NCI-H2029 (cell line): ENCODE data around the gene COL9A1.

ENCODE experiments used
- DNase-seq: peaks from one replicate; lab custom pipeline; 2025; lab: John Stamatoyannopoulos, UW

The COL9A1 gene

DNA sequence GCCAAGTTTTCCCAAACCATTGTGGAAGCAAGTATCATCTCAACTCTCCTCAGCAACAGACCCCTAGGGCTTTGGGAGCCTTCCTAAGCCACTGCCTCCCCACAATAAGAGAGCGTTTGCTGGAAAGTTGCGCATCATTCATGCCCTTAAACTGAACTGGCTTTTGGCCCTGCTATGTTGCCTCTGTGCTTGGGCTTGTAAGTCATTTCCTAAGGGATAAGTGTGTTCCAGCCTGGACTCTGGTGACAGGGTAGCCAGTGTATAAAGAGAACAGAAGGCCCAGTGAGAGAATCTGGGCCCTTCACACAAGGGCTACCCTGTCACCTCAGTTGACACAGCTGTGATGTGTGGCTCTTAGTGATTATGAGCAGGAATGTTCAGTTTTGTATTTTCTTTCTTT is 77.8 kb downstream of the COL9A1 start:
- DNase-seq: no peak

DNA sequence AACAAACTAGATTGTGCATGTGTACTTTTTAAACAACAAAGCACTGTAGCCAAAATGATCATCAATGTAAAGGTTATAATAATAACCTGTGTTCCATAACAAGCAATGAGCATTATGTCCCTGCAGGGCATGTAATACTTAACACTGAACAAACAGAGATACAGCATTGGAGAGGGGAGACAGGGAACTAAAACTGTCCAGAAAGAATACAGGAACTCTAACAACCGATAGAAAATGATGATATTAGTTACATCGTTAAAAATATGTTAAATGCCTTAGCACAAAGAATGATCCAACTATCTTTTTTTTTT is 80.5 kb downstream of the COL9A1 start:
- no peak for DNase-seq

DNA sequence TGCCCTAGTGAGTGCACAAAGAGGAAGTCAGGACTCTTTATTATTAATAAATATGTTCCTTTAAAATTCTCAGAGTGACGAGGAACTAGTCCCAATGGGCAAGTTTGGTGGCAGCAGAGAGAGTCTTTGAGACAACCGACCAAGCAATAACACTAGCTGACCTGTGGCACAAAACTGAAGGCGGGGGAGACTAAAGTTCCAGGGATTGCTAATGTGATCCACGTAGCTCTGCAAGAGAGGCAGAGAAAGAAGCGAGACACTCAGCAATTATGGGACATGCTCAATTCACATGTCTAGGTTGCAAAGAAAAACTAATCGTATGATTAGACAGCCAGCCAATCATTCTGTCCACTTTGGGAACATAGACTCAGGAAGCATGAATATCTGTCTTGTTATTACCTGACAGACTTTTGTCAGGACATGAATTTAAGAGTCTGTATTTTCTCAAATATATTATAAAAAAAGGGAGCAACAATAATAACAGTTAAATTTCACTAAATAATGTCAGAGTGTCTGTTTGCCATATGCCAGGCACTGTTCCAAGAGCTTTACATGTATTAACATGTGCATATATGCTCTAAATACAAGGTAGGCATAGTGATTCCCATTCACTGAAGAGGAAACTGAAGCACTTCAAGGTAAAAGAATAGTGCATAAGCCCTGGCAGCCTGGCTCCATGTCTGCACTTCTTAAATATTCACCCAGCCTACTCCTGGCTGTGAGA is 81.0 kb downstream of the COL9A1 start:
- no peak for DNase-seq

DNA sequence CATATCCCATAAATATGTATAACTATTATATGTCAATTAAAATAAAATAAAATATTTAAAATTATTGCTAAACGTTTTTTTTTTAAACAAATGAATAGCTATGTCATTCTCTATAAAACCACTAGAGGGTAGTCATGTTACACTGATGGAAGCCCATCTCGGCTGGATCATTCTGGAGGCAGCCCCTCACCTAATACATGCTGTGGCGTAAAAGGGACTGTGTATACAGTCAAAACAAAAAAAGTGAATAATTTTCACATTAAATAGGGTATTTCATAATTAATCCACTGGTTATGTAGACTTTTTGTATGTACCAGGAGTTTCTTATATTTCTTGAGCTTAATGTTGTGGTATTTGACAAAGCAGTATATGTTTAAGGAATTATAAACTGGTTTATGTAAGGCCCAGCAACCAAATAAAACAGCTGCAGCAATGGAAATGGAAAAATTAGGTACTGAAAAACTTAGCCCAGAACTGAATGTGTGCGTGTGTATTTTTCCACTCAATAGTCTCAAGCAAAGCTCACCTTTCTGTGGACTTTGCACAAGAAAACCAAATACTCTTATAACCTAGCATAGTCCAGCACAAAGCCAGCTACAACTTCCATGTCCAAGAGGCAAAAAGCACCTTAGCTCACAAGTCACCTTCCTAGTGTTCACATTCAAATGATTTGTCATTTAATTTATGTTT is 81.7 kb downstream of the COL9A1 start:
- DNase-seq: peak; percentile 4

DNA sequence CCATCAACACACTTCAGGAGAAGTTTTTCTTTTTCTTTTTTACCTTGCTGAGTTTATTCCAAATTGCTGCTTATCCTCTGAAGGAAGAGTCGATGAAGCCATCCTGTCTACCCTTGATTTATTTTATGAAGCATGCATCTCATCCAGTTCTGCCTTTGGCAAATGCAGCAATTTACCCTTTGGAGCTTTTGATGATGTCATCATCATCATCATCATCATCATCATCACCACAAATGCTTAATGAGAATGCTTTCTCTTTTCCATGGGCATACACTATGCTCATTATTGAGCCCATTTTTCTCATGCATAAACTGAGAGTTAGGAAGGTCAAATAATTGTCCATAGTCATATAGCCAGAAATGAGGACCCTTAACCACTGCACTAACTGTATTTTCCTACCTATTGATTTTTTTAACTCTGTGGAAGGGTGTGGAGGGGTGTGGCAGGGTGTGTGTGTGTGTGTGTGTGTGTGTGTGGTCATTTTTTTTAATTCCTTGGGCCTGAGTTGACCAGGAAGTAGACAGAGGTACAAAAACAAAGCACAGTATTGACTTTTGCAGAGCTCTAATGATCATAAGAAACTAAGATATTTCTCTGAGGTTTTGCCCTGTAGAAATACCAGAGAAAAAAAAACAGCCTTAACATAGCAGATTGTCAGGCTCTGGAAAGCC is 82.8 kb downstream of the COL9A1 start:
- no peak for DNase-seq

DNA sequence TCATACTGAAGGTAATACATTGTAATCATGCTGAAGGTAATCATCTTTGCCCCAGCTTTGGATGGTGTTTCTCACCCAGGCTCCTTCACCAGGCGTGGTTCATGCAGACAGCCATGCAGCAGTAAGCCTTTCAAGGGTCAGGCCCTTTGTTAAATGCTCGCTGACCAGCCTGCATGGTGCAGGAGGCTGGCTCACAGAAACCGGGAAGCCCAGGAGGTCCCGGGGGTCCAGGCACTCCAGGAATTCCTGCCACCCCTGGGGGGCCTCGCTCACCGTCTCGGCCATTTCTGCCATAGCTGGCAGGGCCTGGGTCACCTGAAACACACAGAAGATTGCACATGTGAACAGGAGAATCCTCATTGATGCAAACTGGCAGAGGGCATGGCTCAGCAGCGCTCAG is 86.1 kb downstream of the COL9A1 start:
- DNase-seq: no peak

DNA sequence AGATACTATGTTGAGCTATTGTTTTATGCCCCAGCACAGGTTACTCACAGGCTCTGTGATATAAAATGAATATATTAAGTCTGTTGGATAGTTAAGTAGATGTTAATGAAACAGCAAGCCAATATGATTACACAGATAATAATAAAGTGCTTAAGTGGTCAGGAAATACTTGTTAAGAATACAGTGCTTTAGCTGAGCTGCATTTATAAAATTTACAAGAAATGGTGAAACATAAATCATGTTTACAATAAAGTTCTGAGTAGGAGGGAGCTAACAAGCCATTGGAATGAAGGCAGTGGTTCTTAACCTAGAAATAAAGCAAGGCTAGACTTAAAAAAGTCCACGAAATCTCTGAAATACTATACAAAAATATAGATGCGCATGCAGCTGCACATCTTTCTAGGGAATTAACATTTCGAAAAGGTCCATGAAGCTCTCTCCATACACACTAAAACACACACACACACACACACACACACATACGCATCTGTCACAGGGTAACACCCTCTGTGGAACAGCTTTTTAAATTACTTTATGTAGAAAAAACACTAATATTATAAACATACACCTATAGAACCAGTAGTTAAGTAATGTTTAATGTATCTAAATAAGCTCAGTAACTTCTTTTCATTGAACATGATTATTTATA is 87.3 kb downstream of the COL9A1 start:
- DNase-seq: no peak

DNA sequence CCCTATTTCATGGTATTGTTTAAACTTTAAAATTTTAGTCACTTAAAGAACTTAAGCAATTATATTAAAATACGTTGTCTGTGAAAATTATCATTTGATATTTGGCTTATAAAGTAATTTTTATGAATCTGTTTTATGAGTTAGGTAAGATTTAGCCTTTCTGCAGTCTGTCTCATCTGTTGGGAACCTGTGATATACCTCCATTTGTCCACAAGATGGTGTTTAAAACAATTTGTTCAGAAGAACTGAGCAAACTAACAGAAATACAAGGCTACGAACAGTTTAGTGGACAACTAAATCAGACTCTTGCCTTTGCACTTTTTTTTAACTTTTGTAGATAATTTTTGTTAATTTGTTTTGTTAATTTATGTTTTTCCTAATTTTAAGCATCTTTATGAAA is 92.4 kb downstream of the COL9A1 start:
- DNase-seq: no peak

DNA sequence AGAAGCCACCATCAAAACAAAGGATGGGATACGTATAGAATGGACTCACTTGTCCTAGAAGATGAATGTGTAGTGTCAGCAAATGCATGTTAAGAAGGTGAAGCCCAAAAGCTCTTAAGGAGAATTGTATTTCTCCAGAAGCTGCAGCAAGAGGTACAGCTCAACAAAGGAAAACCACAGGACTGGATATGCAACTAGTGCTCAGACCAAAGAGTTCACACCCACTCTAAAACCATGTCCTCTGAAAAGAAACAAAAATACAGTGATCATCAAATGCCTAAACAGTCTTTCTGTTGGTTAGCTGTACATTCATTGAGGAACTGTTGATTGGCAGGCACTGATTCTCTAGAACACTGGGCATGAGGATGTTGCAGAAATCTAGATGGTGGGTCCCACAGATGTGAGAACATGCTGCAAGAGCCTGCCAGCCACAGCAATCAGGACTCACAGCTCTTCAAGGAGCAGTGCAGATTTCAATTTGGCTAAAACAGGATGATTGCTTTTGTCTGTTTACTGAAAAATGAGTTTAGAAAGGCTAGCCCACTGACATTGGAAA is 94.6 kb downstream of the COL9A1 start:
- DNase-seq: no peak

DNA sequence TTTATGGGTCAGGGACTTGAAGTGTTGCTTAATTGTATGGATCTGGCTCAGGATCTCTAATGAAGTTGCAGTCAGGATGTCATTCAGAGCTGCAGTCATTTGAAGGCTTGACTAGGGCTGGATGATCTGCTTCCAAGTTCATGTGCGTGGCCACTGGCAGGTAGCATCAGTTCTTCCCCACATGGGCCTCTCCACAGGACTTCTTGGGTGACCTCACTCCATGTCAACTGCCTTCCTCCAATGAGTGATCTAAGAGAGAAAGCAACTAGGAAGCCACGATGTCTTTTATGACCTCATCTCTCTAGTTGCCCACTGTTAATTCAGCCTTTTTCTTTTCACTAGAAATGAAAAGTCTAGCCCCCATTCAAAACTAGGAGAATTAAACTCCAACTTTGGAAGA is 104.1 kb downstream of the COL9A1 start:
- no peak for DNase-seq

DNA sequence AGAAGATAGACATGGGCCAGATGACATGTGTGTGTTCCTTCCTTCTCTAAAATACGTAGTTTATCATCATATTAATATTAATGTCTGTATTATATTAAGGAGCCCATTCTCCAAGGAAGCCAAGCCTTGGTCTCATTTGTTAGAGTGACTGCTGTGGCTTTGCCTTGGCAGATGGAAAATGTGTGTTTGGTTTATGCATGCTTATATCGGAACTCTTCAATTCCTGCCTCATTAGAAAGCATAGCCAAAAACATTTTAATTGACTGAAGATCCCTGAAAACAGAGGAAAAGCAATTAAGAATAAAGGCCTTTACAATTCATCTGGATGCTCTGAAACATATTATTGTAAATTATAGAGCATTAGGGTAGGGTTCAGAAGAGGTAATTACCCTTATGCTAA is 106.4 kb downstream of the COL9A1 start:
- DNase-seq: no peak

DNA sequence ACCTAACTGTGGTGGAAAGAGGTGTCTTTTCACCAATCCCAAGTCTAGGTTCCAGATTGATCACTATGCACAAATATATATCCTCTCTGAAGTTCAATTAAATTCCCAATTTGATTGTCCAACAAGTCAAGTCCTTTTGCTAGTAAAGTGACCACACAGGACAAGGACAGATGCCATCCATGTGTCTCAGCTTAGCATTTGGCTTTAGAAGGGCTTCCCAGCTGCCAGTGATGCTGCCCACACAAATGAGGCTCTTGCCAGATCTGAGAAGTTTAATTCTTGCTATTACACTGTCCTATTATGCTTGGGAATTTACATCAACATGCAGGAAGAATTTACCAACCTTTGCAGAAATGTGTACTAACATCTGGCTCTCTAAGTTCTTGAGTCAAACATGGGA is 108.5 kb downstream of the COL9A1 start:
- DNase-seq: no peak

DNA sequence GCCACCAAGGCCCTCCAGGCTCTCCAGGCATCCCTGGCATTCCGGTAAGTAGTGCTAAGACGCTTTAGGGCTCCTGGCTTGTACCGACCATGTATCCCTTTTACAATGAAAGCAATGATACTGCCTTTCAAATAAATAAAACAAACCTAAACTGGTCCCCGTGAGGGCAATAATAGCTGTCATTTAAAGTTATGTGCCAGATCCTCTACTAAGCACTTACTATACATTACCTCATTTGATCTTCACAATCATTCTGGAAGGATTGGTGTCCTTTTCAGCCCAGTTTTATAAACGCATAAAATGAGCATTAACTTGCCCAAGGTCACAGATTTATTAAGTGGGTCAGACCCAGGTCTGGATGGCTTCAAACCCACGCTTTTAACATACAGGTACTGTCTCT is 114.7 kb downstream of the COL9A1 start:
- no peak for DNase-seq

DNA sequence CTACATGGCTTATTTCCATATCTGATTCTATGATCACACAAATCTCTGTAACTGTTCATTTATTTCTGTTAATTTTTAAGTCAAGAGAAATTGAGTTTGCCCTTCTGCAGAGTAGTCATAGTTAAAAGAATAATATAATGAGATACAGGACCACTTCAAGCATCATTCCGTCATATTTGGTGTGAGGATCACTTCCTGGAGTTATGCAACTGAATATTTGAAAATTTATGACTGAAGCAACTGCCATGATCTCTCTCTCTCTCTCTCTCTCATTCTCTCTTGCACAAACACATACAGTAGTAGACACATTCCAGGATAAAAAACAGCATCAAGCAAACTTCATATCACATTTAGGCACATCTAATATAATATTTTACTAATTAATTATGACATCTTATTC is 116.4 kb downstream of the COL9A1 start:
- DNase-seq: no peak

DNA sequence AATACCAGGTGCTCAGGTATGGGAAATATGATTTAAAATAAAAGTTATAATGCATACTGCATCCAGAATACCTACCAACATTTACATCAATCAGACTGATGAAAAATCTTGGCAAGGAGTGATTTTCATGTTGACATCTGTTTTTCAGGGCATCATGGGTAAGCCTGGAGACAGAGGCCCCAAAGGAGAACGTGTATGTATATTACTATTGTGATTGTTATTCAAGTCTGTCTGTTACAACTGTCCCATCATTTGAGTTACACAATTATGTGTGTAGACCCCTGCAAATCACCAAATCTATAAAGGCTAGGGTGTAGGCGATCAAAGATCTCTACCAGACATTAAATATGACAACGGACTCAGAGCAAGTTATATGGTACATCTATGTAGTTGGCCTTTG is 118.2 kb downstream of the COL9A1 start:
- DNase-seq: no peak

DNA sequence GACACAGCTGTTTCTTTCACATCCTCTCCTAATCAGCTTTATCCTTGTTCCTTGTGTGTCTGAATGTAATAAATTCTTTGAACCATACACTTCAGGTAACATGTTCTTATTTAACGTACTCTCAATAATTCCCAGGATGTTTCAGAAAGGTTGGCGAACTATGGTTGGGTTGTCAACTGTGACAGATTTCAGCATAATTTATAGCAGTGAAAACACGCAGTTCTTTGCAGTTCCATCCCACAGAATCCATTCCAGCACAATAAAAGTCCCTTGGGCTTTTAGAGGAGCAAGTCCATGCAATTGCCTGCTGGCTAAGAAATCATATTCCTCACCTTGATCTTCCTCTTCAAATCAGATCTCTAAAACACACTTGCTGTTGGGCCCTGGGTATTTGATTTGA is 119.3 kb downstream of the COL9A1 start:
- DNase-seq: no peak

DNA sequence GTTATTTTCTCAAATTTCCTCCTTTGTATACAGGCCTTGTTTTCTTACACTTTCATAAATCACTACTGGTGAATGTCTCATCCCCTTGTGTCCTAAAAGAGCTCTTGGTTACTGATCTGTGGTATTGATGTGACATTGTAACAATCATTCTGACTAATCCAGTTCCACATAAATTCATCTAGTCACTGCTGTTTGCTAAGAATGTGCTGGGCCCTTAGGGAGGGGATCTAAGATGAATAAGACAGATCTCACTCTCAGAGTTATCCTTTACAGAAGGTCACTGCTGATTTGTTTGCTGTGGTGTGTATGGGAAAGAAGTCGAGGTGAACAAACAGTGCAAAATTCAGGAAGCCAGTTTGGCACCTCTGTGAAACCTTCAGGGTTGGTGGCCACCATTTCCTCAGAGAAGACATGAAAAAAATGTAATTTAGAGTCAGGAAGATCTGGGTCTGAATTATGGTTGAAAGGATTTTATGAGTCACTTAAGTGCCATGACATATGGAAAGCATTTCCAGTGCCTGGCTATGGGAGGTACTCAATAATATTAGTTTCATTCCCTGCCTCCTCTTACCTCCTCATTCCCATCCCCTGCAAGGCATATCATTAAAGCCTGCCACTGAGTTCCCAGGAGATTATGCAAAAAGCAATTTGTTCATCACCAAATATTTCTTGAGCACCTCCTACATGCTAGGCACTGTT is 121.8 kb downstream of the COL9A1 start:
- no peak for DNase-seq

DNA sequence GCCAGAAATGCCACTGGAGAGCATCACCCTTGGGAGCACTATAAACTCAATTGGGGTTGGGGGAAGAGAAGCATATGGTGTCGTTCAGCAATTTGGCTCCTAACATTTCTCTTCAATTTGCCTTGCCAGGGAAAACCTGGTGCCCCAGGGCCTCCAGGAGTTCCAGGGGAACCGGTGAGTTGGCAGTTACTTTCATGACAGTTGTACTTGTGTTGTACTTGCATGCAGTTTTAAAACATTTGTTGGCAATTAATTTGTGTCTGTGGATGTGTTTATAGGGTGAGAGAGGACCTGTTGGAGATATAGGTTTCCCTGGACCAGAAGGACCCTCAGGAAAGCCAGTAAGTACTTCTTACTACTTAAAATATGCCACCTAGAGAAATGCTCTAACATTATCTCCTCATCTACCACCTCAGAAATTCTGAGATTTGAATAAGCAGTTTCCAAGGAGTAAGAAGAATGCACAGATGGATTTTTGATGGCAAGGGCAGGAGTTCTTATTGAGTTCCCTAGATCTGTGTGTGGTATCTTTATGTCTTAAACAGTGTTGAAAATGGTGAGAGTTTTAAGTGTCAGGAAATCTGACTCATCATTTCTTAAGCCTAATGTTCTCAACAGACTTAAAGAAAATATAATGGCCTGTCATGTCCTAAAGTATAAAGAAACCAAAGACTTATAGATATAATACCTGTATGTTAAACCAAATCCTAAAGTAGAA is 122.5 kb downstream of the COL9A1 start:
- no peak for DNase-seq

DNA sequence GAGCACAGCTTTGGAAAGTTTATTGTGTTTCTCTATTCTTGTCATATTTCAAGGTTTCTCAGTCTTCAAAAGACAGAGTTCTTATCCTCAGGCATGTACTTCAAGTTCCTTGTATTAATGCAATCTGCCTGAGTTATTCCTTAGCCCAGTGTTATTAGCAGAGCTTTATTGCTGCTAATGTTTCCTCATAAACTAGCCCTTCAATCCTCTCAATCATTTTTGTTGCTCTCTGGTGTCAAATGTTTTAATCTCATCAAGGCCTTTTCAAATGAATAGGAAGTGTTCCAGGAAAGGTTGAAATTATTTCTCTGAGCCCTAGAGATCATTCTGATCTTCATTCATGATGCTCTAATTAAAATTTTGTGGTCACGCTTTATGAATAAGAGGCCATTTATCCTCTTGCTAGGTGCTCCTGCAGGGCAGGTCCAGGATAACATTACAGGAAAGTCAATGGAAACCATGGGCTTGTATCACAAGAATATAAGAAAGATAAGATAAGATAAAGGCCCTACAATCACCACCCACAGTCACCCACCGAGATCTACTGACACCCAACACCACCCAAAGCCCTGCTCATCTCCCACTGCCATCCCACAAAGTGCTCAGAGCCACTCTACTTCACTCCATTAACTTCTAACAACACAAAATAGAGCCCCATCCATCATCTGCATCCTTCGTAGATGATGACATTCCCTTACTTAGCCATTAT is 125.9 kb downstream of the COL9A1 start:
- no peak for DNase-seq

DNA sequence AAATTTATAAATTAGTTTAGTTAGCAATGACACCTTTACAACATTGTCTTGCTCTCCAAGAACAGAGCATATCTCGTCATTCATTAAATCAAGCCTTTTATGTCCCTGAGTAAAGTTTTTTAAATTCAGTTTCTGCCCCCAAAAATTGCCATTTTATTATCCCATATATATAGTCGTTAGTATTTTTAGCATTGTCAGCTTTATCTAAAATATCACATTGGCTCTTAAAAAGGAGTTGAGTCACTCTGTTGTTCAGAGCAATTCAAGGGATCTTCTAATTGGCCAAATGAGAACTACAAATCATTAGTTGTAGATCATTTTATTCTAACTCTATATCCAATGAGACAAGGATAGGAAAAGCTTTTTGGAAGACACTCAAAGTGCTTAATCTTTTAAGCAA is 127.1 kb downstream of the COL9A1 start:
- DNase-seq: no peak

DNA sequence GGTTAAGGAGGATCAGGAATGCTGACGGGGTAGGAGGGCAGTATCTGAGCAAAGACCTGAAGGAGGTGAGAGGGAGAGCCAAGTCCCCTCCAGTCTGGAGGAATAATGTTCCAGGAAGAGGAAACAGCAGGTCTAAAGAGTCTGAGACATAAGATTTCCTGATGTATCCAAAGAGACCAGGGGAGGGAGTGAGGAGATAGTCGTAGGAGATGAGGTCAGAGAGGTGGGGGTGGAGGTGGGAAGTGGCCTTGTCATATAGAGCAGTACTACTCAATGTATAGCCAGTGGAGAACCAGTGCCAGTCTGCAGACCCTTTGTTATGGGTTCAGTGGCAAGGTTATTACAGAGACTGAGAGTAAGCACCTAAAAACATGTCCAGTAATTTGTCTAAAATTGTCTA is 130.6 kb downstream of the COL9A1 start:
- DNase-seq: no peak
